ENCODE data around the gene CDC42SE2. TPM values are rescaled to one million over a fixed set of nuclear protein-coding genes. Genes with fewer than 3 reads are reported as not detected.

CDC42SE2 gene
- total and polyA plus RNA-seq, 2 experiments from 2014 or later = 24.2 to 36.2 TPM

GRCh38 chr5:131431794-131432193 lies 167.9 kb downstream of the CDC42SE2 start:
- H3K79me2 ChIP-seq (replicated peaks; ENCODE audit: insufficient read depth) = no peaks in the 10 kb centered on the region
- no peaks in the 10 kb centered on the region; the same call in 2 of the 3 replicates for H3K4me1 Mint-ChIP-seq
- H3K27me3 Mint-ChIP-seq (ENCODE audit: insufficient read depth, low read depth, poor library complexity) = peaks cover 3% of the 10 kb centered on the region
- H4K20me1 ChIP-seq (replicated peaks; ENCODE audit: insufficient read depth) = no peaks in the 10 kb centered on the region
- peaks cover 38% of the 10 kb centered on the region for H3K36me3 Mint-ChIP-seq (ENCODE audit: low read depth)
- H2AFZ ChIP-seq = no peak overlapping the region
- no peak overlapping the region for H3K4me3 ChIP-seq
- no peak overlapping the region for H3K27ac ChIP-seq (ENCODE audit: low read depth)
- DNase-seq (ENCODE audit: low spot score) (no peak), ATAC-seq (no peak)
- no peaks in the 10 kb centered on the region for H3K27me3 ChIP-seq (ENCODE audit: insufficient read depth)
- H3K9me2 ChIP-seq (ENCODE audit: insufficient read depth) = no peaks in the 10 kb centered on the region
- no peak overlapping the region for H3K4me2 ChIP-seq
- peaks cover 18% of the 10 kb centered on the region for H3K36me3 ChIP-seq (ENCODE audit: insufficient read depth)
- H3K9me3 Mint-ChIP-seq = no peaks in the 10 kb centered on the region
- TF ChIP-seq EZH2phosphoT487 (IDR thresholded peaks at IDR 0.05; ENCODE audit: unreplicated experiment) (no peak), POLR2AphosphoS5 (IDR thresholded peaks at IDR 0.05; ENCODE audit: low read depth) (no peak), ZNF462 (CRISPR knock-in tag; IDR thresholded peaks at IDR 0.05) (no peak), CREB1 (CRISPR knock-in tag; IDR thresholded peaks at IDR 0.05; ENCODE audit: low read depth) (no peak), ZNF331 (CRISPR knock-in tag; IDR thresholded peaks at IDR 0.05; ENCODE audit: low read depth) (no peak), STAT1 (IDR thresholded peaks at IDR 0.05; ENCODE audit: unreplicated experiment) (no peak), REST (IDR thresholded peaks at IDR 0.05; ENCODE audit: unreplicated experiment) (no peak), ETS1 (IDR thresholded peaks at IDR 0.05) (no peak), NANOG (IDR thresholded peaks at IDR 0.05; ENCODE audit: borderline replicate concordance) (no peak), ZNF114 (CRISPR knock-in tag; IDR thresholded peaks at IDR 0.05) (no peak), JUNB (IDR thresholded peaks at IDR 0.05; ENCODE audit: unreplicated experiment) (no peak), EZH2 (IDR thresholded peaks at IDR 0.05; ENCODE audit: low read depth, unreplicated experiment) (no peak), CTCF (conservative IDR thresholded peaks at IDR 0.05; ENCODE audit: low read depth in 2 of 2) (no peak)
- no peak overlapping the region for H3K4me3 Mint-ChIP-seq
- H3K4me1 ChIP-seq (ENCODE audit: insufficient read depth) = 0 out of 2 replicates have a peak, but pooled peaks cover 3% of the 10 kb centered on the region
- H3K27ac Mint-ChIP-seq = no peak overlapping the region
- H3F3A ChIP-seq (replicated peaks; ENCODE audit: low read depth) = no peaks in the 10 kb centered on the region
